AG04450 (cell line): ENCODE data around the gene OSMR. TPM values are rescaled to one million over a fixed set of nuclear protein-coding genes. Genes with fewer than 3 reads are reported as not detected.

Source experiments
- CTCF ChIA-PET: fragments of 300-600, 350-600 bp; formaldehyde crosslinking; extraction: SDS; loops from one replicate; lab custom pipeline; 2022; ENCODE audit warnings: antibody characterized with exemption, inconsistent platforms; lab: Charles Lee
- POLR2A ChIA-PET: fragments of 350-600 bp; formaldehyde crosslinking; extraction: SDS; loops from one replicate; lab custom pipeline; 2021; ENCODE audit warnings: antibody characterized with exemption, inconsistent platforms; lab: Yijun Ruan, JAX
- DNase-seq: peaks from one replicate; pipeline ENCODE4 v3.0.0-alpha.2; 2011; ENCODE audit warnings: low read depth, low spot score
- H3K27ac ChIP-seq: one replicate; pipeline ENCODE4 v1.5.1; 2012; ENCODE audit warnings: low read depth, low read length, control low read depth
- H3K27me3 ChIP-seq: one replicate; pipeline ENCODE4 v1.6.0; 2012; ENCODE audit warnings: low read length; ENCODE audit not compliant: control insufficient read depth, insufficient read depth
- H3K4me3 ChIP-seq: 2 replicates; pipeline ENCODE4 v1.5.1; 2011; ENCODE audit warnings: mild to moderate bottlenecking, low read depth, low read length, control low read depth
- H3K9me3 ChIP-seq: 2 replicates; pipeline ENCODE4 v1.5.1; 2012; ENCODE audit warnings: low read length; ENCODE audit not compliant: control insufficient read depth, insufficient read depth
- polyA minus RNA-seq: library from RNA; depleted of rRNA, polyadenylated mRNA; stranded (reverse); fragments of >200 nt; gene quantifications from 2 replicates; pipeline ENCODE4 v1.2.3, GENCODE V29; 2011; rRNA and poly(A)+ RNA removed
- polyA plus RNA-seq: library from polyadenylated mRNA; depleted of rRNA; stranded (reverse); fragments of >200 nt; gene quantifications from 2 replicates; pipeline ENCODE4 v1.2.3, GENCODE V29; 2011; rRNA removed
- TF ChIP-seq, protein P1 (sequence below): IDR thresholded peaks from 2 replicates; pipeline ENCODE4 v1.5.1; 2011; ENCODE audit warnings: low read depth, low read length, control low read depth, inconsistent platforms

Gene OSMR
- 100 and 102 TPM in 2 replicates for polyA plus RNA-seq
- polyA minus RNA-seq = 85.9 and 108 TPM in 2 replicates

DNA sequence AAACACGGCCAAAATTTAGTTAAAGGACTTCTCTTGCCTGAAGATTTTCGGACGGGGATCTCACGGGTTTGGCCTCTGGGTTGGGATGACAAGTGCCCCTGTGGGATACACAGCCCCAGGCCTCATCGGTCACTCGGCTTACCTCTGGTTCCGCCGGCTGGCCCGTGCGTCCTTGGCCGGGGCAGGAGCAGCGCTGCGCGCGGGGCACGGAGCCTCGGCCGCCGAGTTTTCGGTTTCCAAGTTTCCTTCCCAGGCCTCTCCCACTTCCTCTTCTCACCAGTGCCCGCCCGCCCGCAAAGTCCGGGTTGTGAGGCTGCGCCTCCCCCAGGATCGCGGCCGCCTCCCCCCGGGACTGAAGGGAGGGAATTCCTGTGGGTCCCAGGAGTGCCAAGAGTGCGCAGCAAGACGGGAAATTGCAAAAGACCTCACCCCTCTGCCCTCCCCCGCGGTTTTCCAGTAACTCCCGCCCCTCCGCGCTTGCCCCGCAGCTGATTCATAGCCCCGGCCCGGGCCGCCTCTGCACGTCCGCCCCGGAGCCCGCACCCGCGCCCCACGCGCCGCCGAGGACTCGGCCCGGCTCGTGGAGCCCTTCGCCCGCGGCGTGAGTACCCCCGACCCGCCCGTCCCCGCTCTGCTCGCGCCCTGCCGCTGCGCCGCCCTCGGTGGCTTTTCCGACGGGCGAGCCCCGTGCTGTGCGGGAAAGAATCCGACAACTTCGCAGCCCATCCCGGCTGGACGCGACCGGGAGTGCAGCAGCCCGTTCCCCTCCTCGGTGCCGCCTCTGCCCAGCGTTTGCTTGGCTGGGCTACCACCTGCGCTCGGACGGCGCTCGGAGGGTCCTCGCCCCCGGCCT is at the start of gene OSMR:
OSMR (plus strand) TSS at position 487 of the 853 bp plus-strand sequence. CDS start 23,033 bp downstream, outside the sequence.
- Histone ChIP-seq H3K4me3 (peak within 1 kb of the TSS; percentile 89), H3K27ac (peak within 1 kb of the TSS; percentile 92), H3K9me3 (no peaks in the 10 kb centered on the region), H3K27me3 (no peaks in the 10 kb centered on the region)
- ChIA-PET CTCF (no interaction called here), POLR2A (interaction anchor here (0.5 to 1.4 kb wide), 3 partner anchors 26 to 94 kb away, joined by 4 to 10 read pairs (median 7); no protein-coding TSS in a partner anchor)
- DNase-seq = peak; percentile 97
- TF ChIP-seq, protein P1, sequence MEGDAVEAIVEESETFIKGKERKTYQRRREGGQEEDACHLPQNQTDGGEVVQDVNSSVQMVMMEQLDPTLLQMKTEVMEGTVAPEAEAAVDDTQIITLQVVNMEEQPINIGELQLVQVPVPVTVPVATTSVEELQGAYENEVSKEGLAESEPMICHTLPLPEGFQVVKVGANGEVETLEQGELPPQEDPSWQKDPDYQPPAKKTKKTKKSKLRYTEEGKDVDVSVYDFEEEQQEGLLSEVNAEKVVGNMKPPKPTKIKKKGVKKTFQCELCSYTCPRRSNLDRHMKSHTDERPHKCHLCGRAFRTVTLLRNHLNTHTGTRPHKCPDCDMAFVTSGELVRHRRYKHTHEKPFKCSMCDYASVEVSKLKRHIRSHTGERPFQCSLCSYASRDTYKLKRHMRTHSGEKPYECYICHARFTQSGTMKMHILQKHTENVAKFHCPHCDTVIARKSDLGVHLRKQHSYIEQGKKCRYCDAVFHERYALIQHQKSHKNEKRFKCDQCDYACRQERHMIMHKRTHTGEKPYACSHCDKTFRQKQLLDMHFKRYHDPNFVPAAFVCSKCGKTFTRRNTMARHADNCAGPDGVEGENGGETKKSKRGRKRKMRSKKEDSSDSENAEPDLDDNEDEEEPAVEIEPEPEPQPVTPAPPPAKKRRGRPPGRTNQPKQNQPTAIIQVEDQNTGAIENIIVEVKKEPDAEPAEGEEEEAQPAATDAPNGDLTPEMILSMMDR = no peak

DNA sequence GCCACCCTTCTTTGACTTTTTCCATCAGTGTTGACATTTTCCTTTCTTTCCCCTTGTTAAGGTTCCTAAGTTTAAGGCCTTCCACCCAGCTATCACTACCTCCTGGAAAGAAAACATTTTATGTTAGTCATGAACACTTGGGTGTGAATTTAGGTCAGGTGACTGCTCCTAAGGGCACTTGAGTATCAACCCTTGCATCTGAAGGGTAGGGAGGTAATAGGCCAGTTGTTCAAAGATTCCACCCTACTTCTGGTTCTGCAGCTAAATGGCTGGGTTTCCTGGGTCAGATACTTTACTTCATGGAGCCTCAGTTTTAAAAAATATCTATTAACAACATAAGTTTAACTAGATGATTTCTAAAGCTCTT is 49.1 kb upstream of the OSMR start:
- peaks cover 4% of the 10 kb centered on the region; the same call in 1 of the 2 replicates for H3K9me3 ChIP-seq
- no peaks in the 10 kb centered on the region for H3K27me3 ChIP-seq
- ChIA-PET POLR2A (no interaction called here), CTCF (interaction anchor here (1.0 to 1.2 kb wide), 2 partner anchors 13 to 355 kb away, joined by 3 to 5 read pairs; no protein-coding TSS in a partner anchor)
- no peak overlapping the region for H3K4me3 ChIP-seq
- TF ChIP-seq, protein P1 = no peak
- no peak overlapping the region for H3K27ac ChIP-seq
- DNase-seq = no peak

DNA sequence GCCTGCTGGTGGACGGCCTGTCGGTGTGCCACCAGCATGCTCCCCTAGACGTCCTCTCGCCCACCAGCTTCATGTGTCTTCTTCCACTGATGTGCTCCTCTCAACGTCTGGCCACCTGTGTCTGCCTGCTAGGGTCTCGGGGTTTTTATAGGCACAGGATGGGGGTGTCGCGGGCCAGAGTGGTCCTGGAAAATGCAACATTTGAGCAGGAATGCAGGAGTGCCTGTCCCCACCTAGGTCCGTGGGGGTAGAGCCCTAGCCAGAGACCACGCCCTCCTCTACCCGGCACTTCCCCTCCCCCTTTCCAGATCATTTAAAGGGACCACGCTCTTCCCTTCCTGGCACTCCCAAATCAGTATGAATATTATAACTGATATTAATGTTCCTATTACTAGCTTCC is 48.0 kb upstream of the OSMR start:
- CTCF ChIA-PET = interaction anchor here (1.5 kb wide), 1 partner anchor 356 kb away, joined by 8 read pairs; no protein-coding TSS in a partner anchor
- no peak overlapping the region for H3K27ac ChIP-seq
- no peak for DNase-seq

DNA sequence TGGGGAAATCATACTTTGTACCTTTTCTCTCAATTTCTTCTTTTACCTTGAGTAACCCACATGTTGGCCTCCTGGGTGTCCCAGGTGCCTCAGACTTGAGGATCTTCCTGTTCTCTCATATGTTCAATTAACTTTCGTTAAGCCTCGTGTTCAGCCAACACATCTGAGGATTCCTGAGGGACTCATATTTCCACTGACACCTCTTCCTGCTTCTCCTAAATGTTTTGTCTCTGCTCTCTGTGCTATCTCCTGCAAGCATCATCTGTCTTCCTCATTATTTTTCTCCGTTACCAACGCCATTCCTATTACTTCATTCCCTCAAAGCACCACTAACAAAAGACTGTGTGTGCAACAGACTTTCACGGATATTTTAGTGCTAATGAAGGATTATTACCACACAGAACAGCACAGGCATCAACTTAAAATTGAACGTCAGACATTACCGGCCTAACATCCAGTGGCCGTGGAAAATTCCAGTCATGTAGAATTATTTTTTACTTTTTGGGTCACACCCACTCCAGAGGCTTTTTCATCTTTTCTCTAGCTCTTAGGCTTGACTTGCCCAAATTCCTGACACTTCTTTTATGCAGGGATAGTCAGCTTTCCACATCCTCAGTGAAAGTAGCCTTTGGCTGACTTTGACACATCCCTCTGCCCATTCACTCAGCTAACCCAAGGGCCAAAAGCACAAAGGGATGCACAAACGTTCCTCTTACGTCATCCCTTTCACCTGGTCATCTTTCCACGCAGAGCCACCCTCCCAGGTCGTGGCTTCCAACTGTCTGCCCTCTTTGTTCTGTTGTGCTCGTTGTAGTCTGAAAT is 46.0 kb upstream of the OSMR start:
- no peaks in the 10 kb centered on the region for H3K27me3 ChIP-seq
- H3K4me3 ChIP-seq = no peak overlapping the region
- TF ChIP-seq, protein P1 = no peak
- H3K27ac ChIP-seq = no peak overlapping the region
- CTCF ChIA-PET = interaction anchor here (0.8 to 2.6 kb wide), 3 partner anchors 10 to 358 kb away, joined by 4 to 17 read pairs (median 5); no protein-coding TSS in a partner anchor
- POLR2A ChIA-PET = interaction anchor here (0.5 kb wide), 1 partner anchor 26 kb away, joined by 5 read pairs; no protein-coding TSS in a partner anchor
- H3K9me3 ChIP-seq = peaks cover 4% of the 10 kb centered on the region; the same call in 1 of the 2 replicates
- no peak for DNase-seq

More for the DNA sequence above, 48.0 kb upstream of the OSMR start:
- TF ChIP-seq, protein P1 = no peak
- Histone ChIP-seq H3K9me3 (peaks cover 4% of the 10 kb centered on the region; the same call in 1 of the 2 replicates), H3K4me3 (no peak overlapping the region), H3K27me3 (no peaks in the 10 kb centered on the region)
- POLR2A ChIA-PET = interaction anchor here (0.7 kb wide), 1 partner anchor 10 kb away, joined by 3 read pairs; no protein-coding TSS in a partner anchor
